NCI-H146 treated with DMSO at 0.1 percent for 48 hours (cell line): ENCODE data around the gene ARID5B.

Experiments
- DNase-seq: peaks from one replicate; lab custom pipeline; 2025; ENCODE audit not compliant: unreplicated experiment; lab: John Stamatoyannopoulos, UW

The ARID5B gene

GRCh38 chr10:62069452-62070178 lies 168.1 kb downstream of the ARID5B start:
- DNase-seq = no peak

- no peak for DNase-seq
These were observed 170.4 kb downstream of the ARID5B start for GRCh38 chr10:62071846-62072281.

GRCh38 chr10:62072901-62073300 lies 171.4 kb downstream of the ARID5B start:
- no peak for DNase-seq

- DNase-seq = no peak
These were observed 171.9 kb downstream of the ARID5B start for GRCh38 chr10:62073429-62073828.

GRCh38 chr10:62075414-62075813 lies 173.9 kb downstream of the ARID5B start:
- no peak for DNase-seq

GRCh38 chr10:62075912-62076311 lies 174.4 kb downstream of the ARID5B start:
- no peak for DNase-seq

- peak; percentile 14 for DNase-seq
These were observed 175.4 kb downstream of the ARID5B start for GRCh38 chr10:62076891-62077290.

- no peak for DNase-seq
These were observed 176.0 kb downstream of the ARID5B start for GRCh38 chr10:62077330-62078015.

- no peak for DNase-seq
These were observed 178.5 kb downstream of the ARID5B start for GRCh38 chr10:62079885-62080559.

GRCh38 chr10:62080905-62081304 lies 179.4 kb downstream of the ARID5B start:
- DNase-seq = no peak

- DNase-seq = peak; percentile 33
These were observed 180.1 kb downstream of the ARID5B start for GRCh38 chr10:62081341-62082270.

- DNase-seq = no peak
These were observed 180.8 kb downstream of the ARID5B start for GRCh38 chr10:62082271-62082656.

GRCh38 chr10:62082729-62083411 lies 181.4 kb downstream of the ARID5B start:
- DNase-seq = peak; percentile 63

GRCh38 chr10:62083412-62084267 lies 182.1 kb downstream of the ARID5B start:
- DNase-seq = peak; percentile 27

- DNase-seq = no peak
These were observed 183.0 kb downstream of the ARID5B start for GRCh38 chr10:62084451-62084850.

GRCh38 chr10:62085404-62085803 lies 183.9 kb downstream of the ARID5B start:
- no peak for DNase-seq

- DNase-seq = no peak
These were observed 184.3 kb downstream of the ARID5B start for GRCh38 chr10:62085821-62086220.

- no peak for DNase-seq
These were observed 185.8 kb downstream of the ARID5B start for GRCh38 chr10:62087329-62087728.

- no peak for DNase-seq
These were observed 187.3 kb downstream of the ARID5B start for GRCh38 chr10:62088786-62089185.
